ENCODE measurements around the gene CFAP100. TPM values are rescaled to one million over a fixed set of nuclear protein-coding genes. Genes with fewer than 3 reads are reported as not detected.

Gene CFAP100
- total and polyA plus RNA-seq, 9 of the 15 experiments (the other 6 are each of a cell fraction or from before 2014, with no cell fraction given) = not detected

GRCh38 chr3:126380011-126380768, 14.5 kb upstream of the CFAP100 start:
- TF ChIP-seq ZBED1 (IDR thresholded peaks at IDR 0.05) = no peak
- no peak for TF ChIP-seq ZNF140 (CRISPR knock-in tag; IDR thresholded peaks at IDR 0.05)
- no peak for TF ChIP-seq RUNX1 (IDR thresholded peaks at IDR 0.05; ENCODE audit: low read depth)
- TF ChIP-seq, protein P1, sequence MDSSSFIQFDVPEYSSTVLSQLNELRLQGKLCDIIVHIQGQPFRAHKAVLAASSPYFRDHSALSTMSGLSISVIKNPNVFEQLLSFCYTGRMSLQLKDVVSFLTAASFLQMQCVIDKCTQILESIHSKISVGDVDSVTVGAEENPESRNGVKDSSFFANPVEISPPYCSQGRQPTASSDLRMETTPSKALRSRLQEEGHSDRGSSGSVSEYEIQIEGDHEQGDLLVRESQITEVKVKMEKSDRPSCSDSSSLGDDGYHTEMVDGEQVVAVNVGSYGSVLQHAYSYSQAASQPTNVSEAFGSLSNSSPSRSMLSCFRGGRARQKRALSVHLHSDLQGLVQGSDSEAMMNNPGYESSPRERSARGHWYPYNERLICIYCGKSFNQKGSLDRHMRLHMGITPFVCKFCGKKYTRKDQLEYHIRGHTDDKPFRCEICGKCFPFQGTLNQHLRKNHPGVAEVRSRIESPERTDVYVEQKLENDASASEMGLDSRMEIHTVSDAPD (CRISPR knock-in tag; IDR thresholded peaks at IDR 0.05) = no peak
- no peak for TF ChIP-seq ADNP (tag; IDR thresholded peaks at IDR 0.05)
- TF ChIP-seq NFRKB (IDR thresholded peaks at IDR 0.05; ENCODE audit: low read depth) = no peak
- no peak for TF ChIP-seq NR2F6 (CRISPR knock-in tag; IDR thresholded peaks at IDR 0.05)
- no peak for TF ChIP-seq ZNF785 (CRISPR knock-in tag; IDR thresholded peaks at IDR 0.05)
- TF ChIP-seq, protein P2, sequence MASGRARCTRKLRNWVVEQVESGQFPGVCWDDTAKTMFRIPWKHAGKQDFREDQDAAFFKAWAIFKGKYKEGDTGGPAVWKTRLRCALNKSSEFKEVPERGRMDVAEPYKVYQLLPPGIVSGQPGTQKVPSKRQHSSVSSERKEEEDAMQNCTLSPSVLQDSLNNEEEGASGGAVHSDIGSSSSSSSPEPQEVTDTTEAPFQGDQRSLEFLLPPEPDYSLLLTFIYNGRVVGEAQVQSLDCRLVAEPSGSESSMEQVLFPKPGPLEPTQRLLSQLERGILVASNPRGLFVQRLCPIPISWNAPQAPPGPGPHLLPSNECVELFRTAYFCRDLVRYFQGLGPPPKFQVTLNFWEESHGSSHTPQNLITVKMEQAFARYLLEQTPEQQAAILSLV (tag; IDR thresholded peaks at IDR 0.05) = no peak
- TF ChIP-seq MAZ (CRISPR knock-in tag; conservative IDR thresholded peaks at IDR 0.05 in 1 of 2, IDR thresholded peaks at IDR 0.05 in 1 of 2) = no peak
- POLR2A ChIA-PET = no interaction called here
- H4K20me1 ChIP-seq (replicated peaks; ENCODE audit: control insufficient read depth, insufficient read depth, low read length) = no peaks in the 10 kb centered on the region
- no peak overlapping the region for H3K4me3 ChIP-seq
- no peaks in the 10 kb centered on the region for H3K9me1 ChIP-seq (ENCODE audit: control insufficient read depth, insufficient read depth, low read length)
- H3K9ac ChIP-seq (ENCODE audit: insufficient read depth in 1 of 2, low read depth in 2 of 2, low read length in 2 of 2) = no peak overlapping the region
- no TSS peak for BruUV-seq (replicated peaks)
- in situ Hi-C loops (cut with MboI) (loop anchor here (25.0 kb wide), 1 partner anchor 243 kb away; no protein-coding TSS in a partner anchor), intact Hi-C loops (cut with micrococcal nuclease) (no loop called here)
- H3K27me3 ChIP-seq (ENCODE audit: control insufficient read depth in 2 of 2, insufficient read depth in 2 of 2, low read length in 2 of 2) = peaks cover 0 to 21% of the 10 kb centered on the region in 2 experiments; a peak in 2 of 5 replicates
- H2AFZ ChIP-seq (ENCODE audit: low read depth, low read length) = no peak overlapping the region
- no peaks in the 10 kb centered on the region for H3K36me3 ChIP-seq (ENCODE audit: control insufficient read depth, insufficient read depth, low read length)
- ATAC-seq (no peak), FAIRE-seq (no peak), DNase-seq (ENCODE audit: extremely low read depth in 1 of 4, low spot score in 3 of 4) (no peak)
- CTCF ChIA-PET (ENCODE audit: low intra/inter-chr PET ratio) = no interaction called here
- WGBS (ENCODE audit: insufficient coverage, low coverage, missing lambda C conversion rate) = 3% methylated on average over 10 of the region's 17 CpGs
- H3K79me2 ChIP-seq (ENCODE audit: control insufficient read depth, insufficient read depth, low read length) = no peaks in the 10 kb centered on the region
- H3K27ac ChIP-seq (ENCODE audit: extremely low read depth, low read depth, low read length) = no peak overlapping the region
- no peak overlapping the region for H3K4me2 ChIP-seq (ENCODE audit: insufficient read depth, low read length)
- H3K4me1 ChIP-seq (replicated peaks in 1 of 2; ENCODE audit: control insufficient read depth in 2 of 2, insufficient read depth in 2 of 2, low read length in 2 of 2) = no peaks in the 10 kb centered on the region
- no peaks in the 10 kb centered on the region for H3K9me3 ChIP-seq (replicated peaks; ENCODE audit: control insufficient read depth, insufficient read depth, low read depth, low read length)

Data from K562 (cell line).